Loucy (cell line): ENCODE data around the gene PIGS.

ENCODE experiments used
- CTCF ChIP-seq: fragments of 200-600 bp; sonication (generic); conservative IDR thresholded peaks from 2 replicates; pipeline ENCODE4 v1.5.1; 2014; ENCODE audit warnings: mild to moderate bottlenecking, antibody characterized with exemption, low read length
- EZH2phosphoT487 ChIP-seq: fragments of 200-600 bp; IDR thresholded peaks from 2 replicates; pipeline ENCODE4 v1.6.1; 2018; ENCODE audit warnings: antibody characterized with exemption, mild to moderate bottlenecking, moderate library complexity, borderline replicate concordance

DNA sequence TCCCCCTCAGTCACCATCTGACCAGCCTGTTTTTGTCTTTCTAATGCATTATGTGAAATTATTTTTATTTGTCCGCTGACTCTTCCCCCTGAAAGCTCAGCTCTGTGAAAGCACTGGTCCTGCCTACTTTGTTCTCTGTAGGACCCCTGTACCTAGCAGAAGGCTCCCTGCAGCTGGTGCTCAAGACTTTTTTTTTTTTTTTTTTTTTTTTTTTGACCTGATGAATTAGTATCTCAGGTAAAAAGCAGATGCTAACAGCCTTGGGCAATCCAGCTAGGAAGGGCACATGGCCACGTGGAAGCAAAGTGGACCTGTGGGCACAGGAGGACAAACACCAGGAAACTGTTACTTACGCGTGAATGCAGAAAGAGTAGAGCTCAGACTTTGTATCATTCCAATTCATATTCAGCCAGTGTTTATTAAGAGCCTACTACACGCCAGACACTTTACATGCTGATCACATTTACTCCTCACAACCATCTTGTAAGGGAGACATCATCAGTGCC, 18.3 kb downstream of the PIGS start:
- TF ChIP-seq EZH2phosphoT487 (no peak), CTCF (no peak)
